ENCODE measurements around the gene ZNF3. TPM values are rescaled to one million over a fixed set of nuclear protein-coding genes. Genes with fewer than 3 reads are reported as not detected.

The ZNF3 gene
- total and polyA plus RNA-seq, 9 of the 15 experiments (the other 6 are each of a cell fraction or from before 2014, with no cell fraction given): 30.0 to 64.9 (median 51.5) TPM

- TF ChIP-seq ZBTB43 (CRISPR knock-in tag; IDR thresholded peaks at IDR 0.05) (no peak), ZNF316 (IDR thresholded peaks at IDR 0.05) (peak; percentile 49; the same call in 1 of the 2 replicates), SPI1 (IDR thresholded peaks at IDR 0.05; ENCODE audit: borderline replicate concordance, low read depth, low read length) (peak; percentile 18; the same call in 1 of the 2 replicates), DACH1 (IDR thresholded peaks at IDR 0.05; ENCODE audit: partially characterized antibody) (no peak), IRF9 (tag; IDR thresholded peaks at IDR 0.05) (no peak), E4F1 (CRISPR knock-in tag; IDR thresholded peaks at IDR 0.05; ENCODE audit: borderline replicate concordance) (no peak), MYC (IDR thresholded peaks at IDR 0.05; ENCODE audit: low read depth, low read length) (no peak), MYC (CRISPR knock-in tag; IDR thresholded peaks at IDR 0.05; ENCODE audit: borderline replicate concordance, low read depth) (no peak), MNT (conservative IDR thresholded peaks at IDR 0.05) (0 out of 4 replicates have a peak, but pooled peaks of 1 of the 2 experiments have one; percentile 14), TAL1 (IDR thresholded peaks at IDR 0.05) (no peak), RFX7 (CRISPR knock-in tag; IDR thresholded peaks at IDR 0.05) (no peak), MAZ (CRISPR knock-in tag; conservative IDR thresholded peaks at IDR 0.05 in 1 of 2, IDR thresholded peaks at IDR 0.05 in 1 of 2) (no peak; a peak in 1 of 4 replicates), ZNF23 (CRISPR knock-in tag; IDR thresholded peaks at IDR 0.05) (no peak), SNIP1 (IDR thresholded peaks at IDR 0.05; ENCODE audit: low read depth) (no peak), MAFF (IDR thresholded peaks at IDR 0.05; ENCODE audit: low read length) (no peak), TCF3 (CRISPR knock-in tag; IDR thresholded peaks at IDR 0.05) (peak; percentile 9; the same call in 1 of the 2 replicates), PYGO2 (tag; IDR thresholded peaks at IDR 0.05) (0 out of 2 replicates have a peak, but pooled peaks have one; percentile 31), ARID1B (IDR thresholded peaks at IDR 0.05) (peak; percentile 16; the same call in 1 of the 2 replicates), RHOXF2B (CRISPR knock-in tag; conservative IDR thresholded peaks at IDR 0.05) (no peak), ZNF263 (CRISPR knock-in tag; IDR thresholded peaks at IDR 0.05; ENCODE audit: borderline replicate concordance) (peak; percentile 62; the same call in 1 of the 2 replicates), TBP (optimal IDR thresholded peaks at IDR 0.05; ENCODE audit: low read depth, low read length) (no peak), HEY1 (CRISPR knock-in tag; IDR thresholded peaks at IDR 0.05; ENCODE audit: borderline replicate concordance) (no peak)
Observed at GRCh38 chr7:100124301-100125230, 43.0 kb upstream of the ZNF3 start (continued).
